ENCODE data around the gene POLH.
"Not testable (repeated sequence)": the region's sequence is repeated elsewhere in the genome, so short reads cannot be mapped to it uniquely, and the experiment has no call there.

Gene POLH

DNA sequence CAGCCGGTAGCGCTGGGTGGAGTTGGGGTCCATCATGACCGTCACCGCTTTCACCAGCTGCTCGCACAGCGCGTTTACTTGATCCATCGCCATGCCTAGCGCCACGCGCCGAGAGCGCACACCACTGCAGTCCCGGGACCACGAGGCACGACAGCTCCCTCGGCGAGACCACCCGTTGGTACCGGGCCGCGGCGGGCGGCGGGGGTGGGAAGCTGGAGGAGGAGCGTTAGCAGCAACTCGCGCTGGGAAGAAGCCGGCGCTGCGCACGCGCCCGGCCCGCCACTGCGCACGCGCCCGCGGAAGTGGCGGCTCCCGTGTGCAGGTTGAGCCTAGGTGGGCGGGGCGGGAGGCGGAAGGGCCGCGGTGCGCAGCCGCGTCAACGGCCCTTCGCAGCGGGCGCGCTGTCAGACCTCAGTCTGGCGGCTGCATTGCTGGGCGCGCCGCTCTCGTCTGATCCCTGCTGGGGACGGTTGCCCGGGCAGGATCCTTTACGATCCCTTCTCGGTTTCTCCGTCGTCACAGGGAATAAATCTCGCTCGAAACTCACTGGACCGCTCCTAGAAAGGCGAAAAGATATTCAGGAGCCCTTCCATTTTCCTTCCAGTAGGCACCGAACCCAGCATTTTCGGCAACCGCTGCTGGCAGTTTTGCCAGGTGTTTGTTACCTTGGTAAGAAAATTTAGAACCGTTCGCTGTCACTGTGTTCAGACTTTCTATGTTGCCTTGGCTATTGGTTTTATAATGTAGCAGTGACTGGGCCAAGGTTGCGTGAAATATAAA lies at the start of gene POLH, which contains the start of gene XPO5:
Gene POLH (plus strand): TSS at position 414 of the 780 bp plus-strand sequence. CDS start 6,135 bp downstream, outside the sequence.
Gene XPO5 (minus strand): TSS at position 267 of the 780 bp plus-strand sequence. CDS start 174 bp downstream, at position 93.
- DNase-seq (ENCODE audit: extremely low read depth, insufficient read length): peak; percentile 97
- TF ChIP-seq, protein P1, sequence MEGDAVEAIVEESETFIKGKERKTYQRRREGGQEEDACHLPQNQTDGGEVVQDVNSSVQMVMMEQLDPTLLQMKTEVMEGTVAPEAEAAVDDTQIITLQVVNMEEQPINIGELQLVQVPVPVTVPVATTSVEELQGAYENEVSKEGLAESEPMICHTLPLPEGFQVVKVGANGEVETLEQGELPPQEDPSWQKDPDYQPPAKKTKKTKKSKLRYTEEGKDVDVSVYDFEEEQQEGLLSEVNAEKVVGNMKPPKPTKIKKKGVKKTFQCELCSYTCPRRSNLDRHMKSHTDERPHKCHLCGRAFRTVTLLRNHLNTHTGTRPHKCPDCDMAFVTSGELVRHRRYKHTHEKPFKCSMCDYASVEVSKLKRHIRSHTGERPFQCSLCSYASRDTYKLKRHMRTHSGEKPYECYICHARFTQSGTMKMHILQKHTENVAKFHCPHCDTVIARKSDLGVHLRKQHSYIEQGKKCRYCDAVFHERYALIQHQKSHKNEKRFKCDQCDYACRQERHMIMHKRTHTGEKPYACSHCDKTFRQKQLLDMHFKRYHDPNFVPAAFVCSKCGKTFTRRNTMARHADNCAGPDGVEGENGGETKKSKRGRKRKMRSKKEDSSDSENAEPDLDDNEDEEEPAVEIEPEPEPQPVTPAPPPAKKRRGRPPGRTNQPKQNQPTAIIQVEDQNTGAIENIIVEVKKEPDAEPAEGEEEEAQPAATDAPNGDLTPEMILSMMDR (IDR thresholded peaks at IDR 0.05; ENCODE audit: insufficient read depth, low read length, poor library complexity, severe bottlenecking): peak; percentile 4
- peaks cover 4% of the 10 kb centered on the region for H3K36me3 ChIP-seq (ENCODE audit: control insufficient read depth, insufficient read depth, low read length)
- no peaks in the 10 kb centered on the region for H3K27me3 ChIP-seq (replicated peaks; ENCODE audit: control insufficient read depth, insufficient read depth, low read length)
- H3K4me3 ChIP-seq (replicated peaks; ENCODE audit: low read depth, low read length): peak within 1 kb of the TSS; percentile 100

- TF ChIP-seq, protein P1 (IDR thresholded peaks at IDR 0.05; ENCODE audit: insufficient read depth, low read length, poor library complexity, severe bottlenecking): no peak
Measured at GRCh38 chr6:43532201-43532600, 43.8 kb upstream of the POLH start.

DNA sequence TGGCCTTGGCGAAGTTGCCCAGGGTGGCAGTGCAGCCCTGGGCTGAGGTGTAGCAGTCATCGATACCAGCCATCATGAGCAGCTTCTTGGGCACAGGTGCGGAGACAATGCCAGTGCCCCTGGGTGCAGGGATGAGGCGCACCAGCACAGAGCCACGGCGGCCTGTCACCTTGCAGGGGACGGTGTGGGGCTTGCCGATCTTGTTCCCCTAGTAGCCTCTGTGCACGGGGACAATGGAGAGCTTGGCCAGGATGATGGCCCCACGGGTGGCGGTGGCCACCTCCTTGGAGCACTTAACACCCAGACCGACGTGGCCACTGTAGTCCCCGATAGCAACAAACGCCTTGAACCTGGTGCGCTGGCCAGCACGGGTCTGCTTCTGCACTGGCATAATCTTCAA lies 37.0 kb upstream of the POLH start:
- not testable (repeated sequence) for H3K27me3 ChIP-seq (replicated peaks; ENCODE audit: control insufficient read depth, insufficient read depth, low read length); H3K4me3 ChIP-seq (replicated peaks; ENCODE audit: low read depth, low read length); H3K36me3 ChIP-seq (ENCODE audit: control insufficient read depth, insufficient read depth, low read length); DNase-seq (ENCODE audit: extremely low read depth, insufficient read length)

More at GRCh38 chr6:43532201-43532600, 43.8 kb upstream of the POLH start:
- peaks cover 24% of the 10 kb centered on the region for H3K36me3 ChIP-seq (ENCODE audit: control insufficient read depth, insufficient read depth, low read length)
- H3K27me3 ChIP-seq (replicated peaks; ENCODE audit: control insufficient read depth, insufficient read depth, low read length): no peaks in the 10 kb centered on the region
- no peak for DNase-seq (ENCODE audit: extremely low read depth, insufficient read length)
- no peak overlapping the region for H3K4me3 ChIP-seq (replicated peaks; ENCODE audit: low read depth, low read length)

- not testable (repeated sequence) for H3K36me3 ChIP-seq (ENCODE audit: control insufficient read depth, insufficient read depth, low read length); H3K4me3 ChIP-seq (replicated peaks; ENCODE audit: low read depth, low read length); DNase-seq (ENCODE audit: extremely low read depth, insufficient read length); H3K27me3 ChIP-seq (replicated peaks; ENCODE audit: control insufficient read depth, insufficient read depth, low read length)
Measured at GRCh38 chr6:43539409-43539808, 36.6 kb upstream of the POLH start.

GRCh38 chr6:43540507-43540906 lies 35.5 kb upstream of the POLH start:
- Histone ChIP-seq H3K36me3 (ENCODE audit: control insufficient read depth, insufficient read depth, low read length) (peaks cover 3% of the 10 kb centered on the region), H3K27me3 (replicated peaks; ENCODE audit: control insufficient read depth, insufficient read depth, low read length) (no peaks in the 10 kb centered on the region), H3K4me3 (replicated peaks; ENCODE audit: low read depth, low read length) (no peak overlapping the region)
- DNase-seq (ENCODE audit: extremely low read depth, insufficient read length): no peak
- TF ChIP-seq, protein P1 (IDR thresholded peaks at IDR 0.05; ENCODE audit: insufficient read depth, low read length, poor library complexity, severe bottlenecking): no peak

DNA sequence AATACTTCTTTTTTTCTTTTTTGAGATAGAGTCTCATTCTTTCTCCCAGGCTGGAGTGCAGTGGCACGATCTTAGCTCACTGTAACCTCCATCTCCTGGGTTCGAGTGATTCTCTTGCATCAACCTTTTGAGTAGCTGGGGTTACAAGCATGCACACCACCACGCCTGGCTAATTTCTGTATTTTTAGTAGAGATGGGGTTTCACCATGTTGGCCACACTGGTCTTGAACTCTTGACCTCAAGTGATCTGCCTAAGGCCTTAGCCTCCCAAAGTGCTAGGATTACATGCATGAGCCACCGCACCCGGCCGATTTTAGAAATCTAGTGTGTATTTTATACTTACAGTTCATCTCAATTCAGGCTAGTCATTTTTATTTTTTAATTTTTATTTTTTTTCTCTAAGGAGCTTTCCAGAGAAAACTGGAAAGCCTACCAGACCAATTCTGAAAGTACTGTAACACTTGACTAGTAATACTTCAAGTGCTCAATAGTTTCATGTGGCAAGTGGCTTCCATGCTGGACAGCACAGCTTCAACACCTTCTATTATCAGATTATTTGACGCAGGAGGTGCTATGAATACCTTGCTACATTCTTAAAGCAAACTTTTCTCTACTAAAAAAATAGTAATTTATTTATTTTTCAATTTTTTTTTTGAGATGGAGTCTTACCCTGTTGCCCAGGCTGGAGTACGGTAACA lies 34.1 kb upstream of the POLH start:
- H3K4me3 ChIP-seq (replicated peaks; ENCODE audit: low read depth, low read length): no peak overlapping the region
- TF ChIP-seq, protein P1 (IDR thresholded peaks at IDR 0.05; ENCODE audit: insufficient read depth, low read length, poor library complexity, severe bottlenecking): no peak
- no peaks in the 10 kb centered on the region for H3K27me3 ChIP-seq (replicated peaks; ENCODE audit: control insufficient read depth, insufficient read depth, low read length)
- peaks cover 3% of the 10 kb centered on the region for H3K36me3 ChIP-seq (ENCODE audit: control insufficient read depth, insufficient read depth, low read length)
- peak; percentile 37 for DNase-seq (ENCODE audit: extremely low read depth, insufficient read length)
